ENCODE data around the gene MMP14. TPM values are rescaled to one million over a fixed set of nuclear protein-coding genes. Genes with fewer than 3 reads are reported as not detected.

The MMP14 gene
- total RNA-seq, 1 experiment from 2014 or later, result 268 TPM

DNA sequence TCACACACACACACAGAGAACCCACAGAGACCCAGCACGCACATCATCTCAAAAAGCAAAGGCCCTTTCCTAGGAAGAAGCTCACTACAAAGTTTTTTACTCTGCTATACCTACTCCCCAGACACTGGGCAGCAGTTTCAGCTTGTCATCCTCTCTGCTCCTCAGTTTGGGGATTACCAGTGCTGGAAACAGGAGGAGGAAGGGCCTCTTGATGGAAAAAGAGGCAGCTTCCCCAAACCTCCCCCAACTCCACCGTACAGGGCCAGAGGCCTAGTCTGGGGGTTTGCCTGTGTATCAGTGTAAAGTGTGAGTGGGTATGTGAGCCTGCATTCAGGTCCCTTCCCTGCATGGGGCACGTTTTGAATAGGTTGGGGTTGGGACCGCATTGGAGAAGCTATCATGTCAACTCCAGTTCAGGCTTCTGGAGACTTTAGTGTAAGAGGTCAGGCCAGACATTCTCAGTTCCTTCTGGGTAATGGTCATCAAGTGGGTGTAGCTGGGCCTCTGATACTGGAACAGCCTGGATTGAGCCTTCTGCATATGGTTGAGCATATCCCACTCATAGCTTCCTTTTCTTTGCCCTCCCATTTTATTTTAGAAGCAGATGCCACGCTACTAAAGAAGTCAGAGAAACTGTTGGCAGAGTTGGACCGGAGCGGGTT is 47.8 kb downstream of the MMP14 start:
- DNase-seq (ENCODE audit: low spot score), result no peak

DNA sequence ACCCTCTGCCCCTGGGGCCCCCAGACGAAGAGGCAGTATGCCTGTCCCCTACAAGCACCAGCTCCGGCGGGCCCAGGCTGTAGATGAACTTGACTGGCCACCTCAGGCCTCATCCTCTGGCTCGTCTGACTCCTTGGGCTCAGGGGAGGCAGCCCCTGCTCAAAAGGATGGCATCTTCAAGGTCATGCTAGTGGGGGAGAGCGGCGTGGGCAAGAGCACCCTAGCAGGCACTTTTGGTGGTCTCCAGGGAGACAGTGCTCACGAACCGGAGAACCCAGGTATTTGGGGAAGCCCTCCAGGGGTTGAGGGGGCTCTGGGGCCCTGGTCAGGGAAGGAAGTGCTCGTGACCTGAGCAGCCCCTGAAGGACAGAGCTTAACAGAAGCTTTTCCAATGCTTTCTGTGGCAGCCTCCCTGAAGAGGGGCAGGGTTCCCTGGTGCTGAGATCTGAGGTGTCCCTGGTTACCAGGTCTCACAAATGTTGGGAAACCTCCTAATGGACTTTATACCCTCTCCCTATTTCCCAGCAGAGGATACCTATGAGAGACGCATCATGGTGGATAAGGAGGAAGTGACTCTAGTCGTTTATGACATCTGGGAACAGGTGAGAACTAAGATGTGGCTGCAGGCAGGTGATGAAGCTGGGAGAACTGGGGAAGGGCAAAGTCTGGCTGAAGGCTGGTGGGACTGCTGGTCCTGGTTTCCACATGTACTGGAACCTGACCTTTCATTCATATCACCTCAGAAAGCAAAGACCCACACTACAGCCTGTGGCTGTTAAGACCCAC is 48.5 kb downstream of the MMP14 start:
- DNase-seq (ENCODE audit: low spot score), result no peak

DNA sequence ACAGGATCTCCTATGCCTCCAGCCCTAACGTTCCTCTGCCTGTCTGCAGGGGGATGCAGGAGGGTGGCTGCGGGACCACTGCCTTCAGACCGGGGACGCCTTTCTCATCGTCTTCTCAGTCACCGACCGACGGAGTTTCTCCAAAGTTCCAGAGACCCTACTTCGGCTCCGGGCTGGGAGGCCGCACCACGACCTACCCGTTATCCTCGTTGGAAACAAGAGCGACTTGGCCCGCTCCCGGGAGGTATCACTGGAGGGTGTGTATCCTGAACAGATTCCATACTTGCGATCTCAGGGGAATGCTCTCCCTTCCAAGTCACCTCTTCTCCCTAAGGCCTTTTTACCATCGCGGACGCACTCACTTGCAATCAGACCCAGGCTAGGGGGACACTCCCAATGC is 49.6 kb downstream of the MMP14 start:
- DNase-seq (ENCODE audit: low spot score), result no peak

DNA sequence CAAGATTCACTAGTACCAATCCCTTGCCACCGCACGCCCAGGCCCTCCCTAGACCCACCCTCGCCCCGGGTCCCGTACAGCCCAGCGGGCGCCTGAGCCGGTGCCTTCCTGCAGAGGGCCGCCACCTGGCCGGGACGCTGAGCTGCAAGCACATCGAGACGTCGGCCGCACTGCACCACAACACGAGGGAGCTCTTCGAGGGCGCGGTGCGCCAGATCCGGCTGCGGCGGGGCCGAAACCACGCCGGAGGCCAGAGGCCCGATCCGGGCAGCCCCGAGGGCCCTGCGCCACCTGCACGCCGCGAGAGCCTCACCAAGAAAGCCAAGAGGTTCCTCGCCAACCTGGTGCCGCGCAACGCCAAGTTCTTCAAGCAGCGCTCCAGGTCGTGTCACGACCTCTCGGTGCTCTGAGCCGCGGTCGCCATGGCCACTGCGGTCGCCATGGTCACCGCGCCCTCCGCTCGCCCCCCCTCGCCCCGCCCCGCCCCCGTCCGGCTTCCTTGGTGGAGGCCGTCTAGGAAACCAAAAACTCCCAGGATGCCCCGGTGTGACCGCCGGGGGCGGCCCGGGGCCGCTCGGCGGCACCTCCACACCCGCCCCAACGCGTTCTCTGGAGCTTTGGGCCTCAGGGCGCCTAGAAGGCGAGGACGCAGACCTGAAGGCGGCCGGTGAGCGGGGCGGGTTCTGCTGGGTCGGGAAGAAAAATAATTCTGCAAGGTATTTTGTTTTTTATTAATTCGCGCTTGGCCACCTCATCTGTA is 50.3 kb downstream of the MMP14 start:
- peak; percentile 31 for DNase-seq (ENCODE audit: low spot score)

DNA sequence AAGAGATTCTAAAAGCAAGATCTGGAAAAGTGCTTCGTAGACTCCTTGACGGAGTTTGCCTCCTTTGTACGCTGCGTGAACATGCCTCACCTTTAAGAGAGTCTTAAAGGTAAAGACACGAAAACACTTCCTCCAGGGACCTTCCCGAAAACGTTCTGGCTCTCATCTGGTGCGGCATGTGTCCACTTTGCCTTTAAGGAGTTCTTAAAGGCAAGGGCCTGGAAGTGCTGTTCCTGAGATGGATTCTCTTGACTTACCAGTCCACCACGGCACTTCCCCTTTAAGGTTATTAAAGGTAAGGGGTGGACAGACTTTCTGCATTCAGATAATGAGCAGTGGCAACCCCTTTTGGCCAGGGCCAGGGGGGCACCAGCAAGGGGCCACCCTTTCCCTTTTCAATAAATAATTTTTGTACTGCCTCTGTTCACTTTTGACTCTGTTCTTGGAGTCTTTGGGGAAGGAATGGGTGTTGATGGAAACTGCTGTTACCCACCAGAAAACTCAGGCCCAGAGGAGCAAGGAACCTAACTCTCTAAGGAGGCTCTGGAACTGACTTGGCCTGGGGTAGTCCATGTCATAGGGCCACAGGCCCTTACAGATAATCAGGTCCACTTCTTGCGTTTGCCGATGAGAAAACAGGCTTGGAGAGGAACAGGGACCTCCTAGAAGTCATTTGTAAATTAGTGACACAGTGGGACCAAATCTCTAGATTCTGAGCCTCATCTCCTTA is 51.0 kb downstream of the MMP14 start:
- peak; percentile 89 for DNase-seq (ENCODE audit: low spot score)

DNA sequence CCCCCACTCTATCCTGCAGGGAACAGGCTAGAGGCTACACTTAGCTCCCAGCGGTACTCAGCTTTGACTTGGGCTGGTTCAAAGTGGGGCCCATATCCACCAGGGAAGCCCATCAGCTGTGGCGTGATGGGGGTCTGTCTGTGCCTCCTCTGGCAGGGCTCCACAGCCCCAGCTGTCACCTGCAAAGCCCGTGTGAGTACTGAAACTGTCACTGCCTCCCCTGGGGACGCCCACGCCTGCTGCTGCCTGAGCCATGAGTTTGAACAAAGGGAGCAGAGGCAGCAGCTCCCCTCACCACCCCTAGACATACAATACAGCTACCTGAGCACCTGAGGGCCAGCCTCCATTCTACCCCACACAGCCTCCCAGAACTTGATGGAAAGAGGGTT is 51.6 kb downstream of the MMP14 start:
- DNase-seq (ENCODE audit: low spot score), result no peak

DNA sequence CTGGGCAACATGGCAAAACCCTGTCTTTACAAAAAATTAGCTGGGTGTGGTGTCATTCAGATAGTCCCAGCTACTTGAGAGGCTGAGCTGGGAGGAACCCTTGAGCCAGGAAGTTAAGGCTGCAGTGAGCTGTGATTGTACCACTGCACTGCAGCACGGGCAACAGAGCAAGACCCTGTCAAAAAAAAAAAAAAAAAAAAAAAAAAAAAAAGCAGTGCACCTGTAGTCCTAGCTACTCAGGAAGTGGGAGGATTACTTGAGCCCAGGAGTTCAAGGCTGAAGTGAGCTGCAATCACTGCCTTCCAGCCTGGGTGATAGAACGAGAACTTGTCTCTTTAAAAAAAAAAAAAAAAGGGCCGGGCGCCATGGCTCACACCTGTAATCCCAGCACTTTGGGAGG is 52.3 kb downstream of the MMP14 start:
- no peak for DNase-seq (ENCODE audit: low spot score)

DNA sequence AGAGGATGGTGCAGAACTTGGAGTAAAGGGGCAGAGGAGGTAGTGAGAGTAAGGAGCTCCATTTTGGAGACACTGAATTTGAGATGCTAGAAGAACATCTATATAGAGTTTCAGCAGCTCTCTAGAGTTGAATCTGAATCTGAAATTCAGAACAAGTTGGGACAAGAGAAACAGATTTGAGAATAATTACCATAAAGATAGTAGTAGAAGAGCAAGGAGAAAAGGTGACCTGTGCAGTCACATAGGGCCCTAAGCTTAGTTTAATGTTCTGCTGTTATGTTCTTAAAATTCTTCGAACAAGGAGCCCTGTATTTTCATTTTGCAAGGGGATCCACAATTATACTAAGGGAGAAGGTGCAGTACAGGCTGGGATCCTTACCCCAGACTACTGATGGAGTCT is 54.0 kb downstream of the MMP14 start:
- no peak for DNase-seq (ENCODE audit: low spot score)

DNA sequence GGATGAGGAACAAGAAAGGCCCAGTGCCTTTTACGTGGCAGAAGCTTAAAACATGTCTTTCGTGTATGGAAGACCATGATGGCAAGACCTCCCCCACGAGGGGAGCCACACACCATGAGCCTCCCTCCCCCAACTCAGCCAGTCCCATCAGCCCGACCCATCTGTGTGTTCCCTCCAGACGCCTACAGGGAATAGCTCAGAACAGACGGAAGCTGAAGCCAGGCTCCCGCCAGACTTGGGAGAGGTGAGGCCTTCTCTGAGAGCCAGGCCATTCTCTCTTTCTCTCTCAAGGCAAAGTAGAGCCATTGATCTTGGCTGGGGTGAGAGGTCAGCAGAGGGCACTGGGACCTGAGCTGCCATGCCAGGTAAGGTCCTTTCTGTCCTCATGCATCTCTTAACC is 56.1 kb downstream of the MMP14 start:
- DNase-seq (ENCODE audit: low spot score), result no peak

DNA sequence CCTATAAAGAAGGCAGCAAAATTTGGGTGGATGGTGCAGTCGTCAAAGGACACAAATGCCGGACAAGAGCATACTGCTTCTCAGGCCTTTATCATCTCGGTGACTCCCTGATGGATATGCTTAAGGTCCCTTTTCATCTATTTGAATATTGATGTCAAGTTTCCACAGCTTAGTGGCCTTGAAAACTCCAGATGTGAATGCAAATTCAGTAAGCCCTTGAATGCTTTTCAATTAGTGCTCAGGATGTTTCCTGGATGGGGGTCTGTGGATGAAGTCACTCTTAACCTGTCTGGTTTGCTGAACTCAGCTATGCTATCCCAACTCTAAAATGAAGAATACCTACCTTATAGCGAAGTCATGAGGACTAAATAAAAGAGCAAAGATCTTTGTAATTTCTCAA is 57.3 kb downstream of the MMP14 start:
- DNase-seq (ENCODE audit: low spot score), result no peak

DNA sequence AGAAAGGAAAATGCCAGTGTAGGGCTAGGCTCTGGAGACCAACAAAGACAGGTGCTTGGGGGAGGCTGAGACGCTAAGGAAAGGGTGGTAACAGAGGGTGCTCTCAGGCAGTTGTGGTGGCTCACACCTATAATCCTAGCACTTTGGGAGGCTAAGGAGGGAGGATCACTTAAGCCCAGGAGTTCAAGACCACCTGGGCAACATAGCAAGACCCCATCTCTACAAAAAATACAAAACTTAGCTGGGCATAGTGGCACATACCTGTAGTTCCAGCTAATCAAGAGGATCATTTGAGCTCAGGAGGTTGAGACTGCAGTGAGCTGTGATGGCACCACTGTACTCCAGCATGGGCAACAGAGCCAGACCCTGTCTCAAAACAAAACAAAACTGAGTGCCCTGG is 59.0 kb downstream of the MMP14 start:
- DNase-seq (ENCODE audit: low spot score), result no peak

DNA sequence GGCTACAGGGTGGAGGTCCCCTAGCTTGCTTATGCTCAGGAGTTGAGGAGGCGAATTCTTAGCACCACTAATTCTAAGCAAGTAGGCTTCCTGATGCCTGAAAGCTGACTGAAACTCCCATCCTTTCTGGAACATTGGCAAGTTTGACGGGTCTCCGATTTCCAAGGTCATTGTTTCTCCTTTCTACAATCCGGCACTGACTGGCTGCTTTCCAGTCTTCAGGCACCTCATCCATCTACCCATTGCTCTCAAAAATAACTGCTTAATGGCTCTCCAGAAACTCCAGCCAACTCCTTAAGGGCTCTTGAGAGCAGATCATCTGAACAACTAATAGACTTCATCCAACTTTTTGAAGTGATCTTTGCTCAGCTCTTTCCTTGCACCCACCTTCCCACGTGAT is 60.0 kb downstream of the MMP14 start:
- DNase-seq (ENCODE audit: low spot score), result no peak

DNA sequence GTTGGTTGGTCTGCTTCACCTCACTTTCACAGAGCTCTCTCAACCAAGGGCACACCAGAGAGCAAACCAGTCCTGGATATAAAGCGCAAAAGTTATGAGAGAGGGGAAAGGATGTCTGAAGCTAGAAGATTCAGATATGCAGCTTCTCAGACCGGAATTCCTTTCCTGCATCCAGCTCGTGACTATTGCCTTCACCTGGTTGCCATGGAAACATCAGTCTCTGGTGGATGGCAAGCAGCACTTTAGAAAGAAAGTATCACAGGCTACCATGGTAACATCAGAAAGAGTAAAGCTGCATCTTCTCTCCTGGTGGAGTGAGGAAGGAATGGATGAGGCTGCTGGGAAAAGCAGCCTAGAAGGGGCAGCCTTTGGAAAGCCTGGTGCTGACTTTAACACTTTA is 60.4 kb downstream of the MMP14 start:
- no peak for DNase-seq (ENCODE audit: low spot score)

DNA sequence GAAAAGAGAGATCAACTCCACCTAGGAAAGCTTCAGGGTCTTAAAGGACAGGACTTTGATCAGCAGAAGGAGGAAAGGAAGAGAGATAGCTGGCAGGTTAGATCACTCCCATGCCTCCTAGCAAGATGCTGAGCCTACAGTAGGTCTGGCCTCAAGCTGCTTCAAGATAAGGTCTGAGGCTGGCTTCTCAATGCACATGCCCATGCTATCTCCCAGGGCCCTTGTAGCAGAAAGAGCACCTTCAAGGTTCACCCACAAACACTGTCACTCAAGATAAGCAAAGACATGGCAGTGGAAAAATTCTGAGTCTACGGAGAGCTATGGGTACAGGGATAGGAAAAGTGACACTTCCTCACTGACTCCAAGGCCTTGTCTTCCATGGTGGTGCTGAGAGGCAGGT is 61.0 kb downstream of the MMP14 start:
- DNase-seq (ENCODE audit: low spot score), result no peak

Other genes starting within 250 kb of the MMP14 start
- gene DAD1, start 247.4 kb upstream of the MMP14 start, total RNA-seq (2014; rRNA removed; shearing (Covaris generic)), result 585 and 634 TPM in 2 replicates
- gene ABHD4, start 238.3 kb upstream of the MMP14 start, total RNA-seq (2014; rRNA removed; shearing (Covaris generic)), result 31.9 and 34.2 TPM in 2 replicates
- gene OR6J1, start 192.2 kb upstream of the MMP14 start, total RNA-seq (2014; rRNA removed; shearing (Covaris generic)), result not detected in 2 replicates
- 106 and 132 TPM in 2 replicates for gene OXA1L, start 69.9 kb upstream of the MMP14 start, total RNA-seq (2014; rRNA removed; shearing (Covaris generic))
- 13.6 and 13.9 TPM in 2 replicates for gene SLC7A7, start 21.1 kb upstream of the MMP14 start, total RNA-seq (2014; rRNA removed; shearing (Covaris generic))
- gene MRPL52, start 6.7 kb upstream of the MMP14 start, total RNA-seq (2014; rRNA removed; shearing (Covaris generic)), result 130 and 189 TPM in 2 replicates
- gene LRP10, start 35.2 kb downstream of the MMP14 start, total RNA-seq (2014; rRNA removed; shearing (Covaris generic)), result 35.8 and 48.4 TPM in 2 replicates
- 0.27 TPM in 1 of 2 replicates, not detected in the other for gene REM2, start 46.6 kb downstream of the MMP14 start, total RNA-seq (2014; rRNA removed; shearing (Covaris generic))
- 98.4 and 119 TPM in 2 replicates for gene RBM23, start 82.6 kb downstream of the MMP14 start, total RNA-seq (2014; rRNA removed; shearing (Covaris generic))
- gene PRMT5, start 92.8 kb downstream of the MMP14 start, total RNA-seq (2014; rRNA removed; shearing (Covaris generic)), result 60.1 and 76.9 TPM in 2 replicates
- gene HAUS4, start 120.5 kb downstream of the MMP14 start, total RNA-seq (2014; rRNA removed; shearing (Covaris generic)), result 70.7 and 104 TPM in 2 replicates
- gene AJUBA, start 146.0 kb downstream of the MMP14 start, total RNA-seq (2014; rRNA removed; shearing (Covaris generic)), result 24.7 and 25.9 TPM in 2 replicates
- gene C14orf93, start 173.6 kb downstream of the MMP14 start, total RNA-seq (2014; rRNA removed; shearing (Covaris generic)), result 6.9 and 15.1 TPM in 2 replicates
- gene PSMB5, start 198.3 kb downstream of the MMP14 start, total RNA-seq (2014; rRNA removed; shearing (Covaris generic)), result 444 and 478 TPM in 2 replicates
- not detected in 2 replicates for gene PSMB11, start 205.6 kb downstream of the MMP14 start, total RNA-seq (2014; rRNA removed; shearing (Covaris generic))
- 2.9 and 3.3 TPM in 2 replicates for gene CDH24, start 220.9 kb downstream of the MMP14 start, total RNA-seq (2014; rRNA removed; shearing (Covaris generic))